DMS53 (cell line): ENCODE data around the gene IL20.
"Not testable (repeated sequence)": the region's sequence is repeated elsewhere in the genome, so short reads cannot be mapped to it uniquely, and the experiment has no call there.

Source experiments
- DNase-seq: peaks from one replicate; lab custom pipeline; 2025; lab: John Stamatoyannopoulos, UW

Gene IL20

GRCh38 chr1:206843626-206844025 is 21.8 kb upstream of the IL20 start:
- no peak for DNase-seq

GRCh38 chr1:206846487-206846886 is 18.9 kb upstream of the IL20 start:
- DNase-seq, result no peak

- no peak for DNase-seq
Observed at GRCh38 chr1:206847337-206847834, 18.0 kb upstream of the IL20 start.

- DNase-seq, result no peak
Observed at GRCh38 chr1:206847946-206848345, 17.5 kb upstream of the IL20 start.

DNA sequence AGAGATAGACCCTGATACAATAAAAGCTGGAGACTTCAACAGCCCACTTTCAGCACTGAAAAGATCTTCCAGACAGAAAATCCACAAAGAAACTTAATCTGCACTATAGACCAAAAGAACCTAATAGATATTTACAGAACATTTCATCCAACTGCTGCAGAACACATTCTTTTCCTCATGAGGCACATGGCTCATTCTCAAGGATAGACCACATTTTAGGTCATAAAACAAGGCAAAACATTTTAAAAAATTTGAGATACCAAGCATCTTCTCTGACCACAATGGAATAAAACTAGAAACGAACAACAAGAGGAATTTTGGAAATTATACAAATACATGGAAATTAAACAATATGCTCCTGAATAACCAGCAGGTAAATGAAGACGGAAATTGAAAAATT is 15.0 kb upstream of the IL20 start:
- DNase-seq, result no peak

GRCh38 chr1:206851341-206852010 is 13.9 kb upstream of the IL20 start:
- DNase-seq, result no peak

GRCh38 chr1:206852662-206853061 is 12.8 kb upstream of the IL20 start:
- DNase-seq, result not testable (repeated sequence)

GRCh38 chr1:206853696-206854095 is 11.7 kb upstream of the IL20 start:
- DNase-seq, result not testable (repeated sequence)

DNA sequence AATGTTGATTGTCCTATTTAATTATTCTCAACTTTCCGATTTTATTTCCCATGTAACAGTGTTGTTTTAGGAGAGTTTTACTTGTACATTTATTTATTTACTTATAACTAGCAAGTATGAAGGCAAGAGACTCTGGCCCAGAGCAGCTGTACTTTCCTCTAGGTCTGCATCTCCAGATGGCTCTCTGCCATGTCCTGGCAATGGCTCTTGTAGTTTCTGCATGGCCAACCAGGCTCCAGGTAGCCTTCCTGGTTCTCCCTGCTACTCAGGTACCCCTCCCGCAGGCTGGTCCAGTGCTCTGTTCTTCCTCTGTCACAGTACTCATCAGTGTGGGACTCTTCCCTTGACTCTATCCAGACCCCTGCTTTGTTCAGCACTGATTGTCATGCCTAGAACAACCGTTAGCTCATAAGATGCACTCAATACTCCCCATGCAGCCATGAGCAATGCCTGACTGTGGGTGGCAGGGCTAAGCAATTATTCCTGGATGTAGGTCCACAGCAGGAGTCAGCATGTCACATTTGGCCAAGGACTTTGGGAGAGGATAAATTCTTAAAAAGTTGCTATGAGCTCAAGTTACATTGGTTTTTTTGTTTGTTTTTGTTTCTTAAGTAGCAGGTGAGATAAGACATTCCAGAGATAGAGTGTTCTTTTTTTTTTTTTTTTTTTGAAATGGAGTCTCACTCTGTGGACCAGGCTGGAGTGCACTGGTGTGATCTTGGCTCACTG is 10.9 kb upstream of the IL20 start:
- peak; percentile 24 for DNase-seq

GRCh38 chr1:206855859-206856258 is 9.6 kb upstream of the IL20 start:
- DNase-seq, result no peak

DNA sequence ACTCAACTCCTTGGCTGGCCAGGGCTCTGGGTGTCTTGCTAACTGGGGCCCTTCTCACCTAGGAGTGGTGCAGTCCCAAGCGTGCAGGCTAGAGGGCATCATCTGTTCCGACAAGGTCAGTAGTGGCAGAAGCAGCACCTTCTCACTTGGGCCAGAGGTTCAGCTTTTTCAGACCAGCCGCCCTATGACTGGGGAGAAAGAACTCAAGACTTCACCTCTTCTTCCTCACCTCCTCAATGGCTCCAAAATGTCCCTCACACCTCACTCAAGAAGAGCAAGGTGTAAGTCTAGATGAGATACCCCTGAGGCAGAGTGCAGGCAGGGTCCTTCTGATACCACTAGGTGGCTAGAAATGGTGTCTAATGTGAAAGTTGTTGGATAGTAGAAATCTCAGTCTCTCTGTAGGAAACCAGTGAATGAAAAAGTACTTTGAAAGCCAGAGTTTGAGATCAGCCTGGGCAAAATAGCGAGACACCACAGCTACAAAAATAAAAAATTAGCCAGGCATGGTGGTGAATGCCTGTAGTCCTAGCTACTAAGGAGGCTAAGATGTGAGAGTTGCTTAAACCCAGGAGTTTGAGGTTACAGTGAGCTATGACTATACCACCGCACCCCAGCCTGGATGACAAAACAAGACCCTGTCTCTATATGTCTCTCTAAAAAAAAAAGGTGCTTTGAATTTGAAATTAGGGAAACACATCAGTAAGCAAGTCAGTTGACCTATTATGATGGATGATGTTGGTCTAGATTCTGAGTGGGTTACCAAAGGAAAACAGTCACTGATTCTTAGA is 8.6 kb upstream of the IL20 start:
- peak; percentile 49 for DNase-seq

DNA sequence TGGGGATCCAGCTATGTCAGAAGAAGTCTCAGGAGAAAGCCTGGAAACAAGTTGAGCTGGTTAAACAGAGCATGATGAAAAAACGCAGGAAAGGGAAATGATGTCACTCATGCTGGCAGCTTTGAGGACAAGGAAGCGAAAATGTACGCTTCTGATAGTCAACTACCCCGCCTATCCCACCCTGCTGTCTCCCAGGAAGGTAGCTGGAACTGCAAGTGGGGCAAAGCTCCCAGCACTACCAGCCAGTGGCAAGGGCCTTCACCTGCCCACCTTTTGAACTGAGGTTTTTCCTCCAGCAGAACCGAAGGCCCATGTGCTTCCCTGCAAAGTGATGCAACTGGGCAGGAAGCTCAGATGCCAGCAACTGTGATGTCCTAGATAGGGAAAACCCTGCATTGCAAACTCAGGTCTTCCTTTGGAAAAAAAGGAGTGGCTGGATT is 6.3 kb upstream of the IL20 start:
- DNase-seq, result peak; percentile 32

- no peak for DNase-seq
Observed at GRCh38 chr1:206860165-206860564, 5.3 kb upstream of the IL20 start.

- DNase-seq, result peak; percentile 36
Observed at GRCh38 chr1:206863266-206863665, 2.2 kb upstream of the IL20 start.

DNA sequence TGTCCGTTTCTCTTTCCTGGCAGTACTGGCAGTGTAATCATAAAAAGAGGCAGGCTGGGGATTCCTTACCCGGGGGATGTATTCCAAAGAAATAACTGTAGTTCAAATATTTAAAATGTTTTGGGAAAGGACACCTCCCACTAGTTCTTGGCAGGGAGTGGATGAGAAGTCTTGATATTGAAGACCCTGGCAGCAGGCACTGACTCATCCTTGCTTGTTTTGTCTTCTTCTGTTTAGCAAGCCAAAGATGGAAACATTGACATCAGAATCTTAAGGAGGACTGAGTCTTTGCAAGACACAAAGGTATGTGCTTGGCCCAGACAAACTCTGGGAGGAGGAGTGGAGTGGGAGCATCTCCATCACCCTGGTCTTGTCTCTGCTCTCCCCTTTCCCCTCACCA is 639 bp downstream of the IL20 start:
- DNase-seq, result no peak

GRCh38 chr1:206867239-206867638 is 1.8 kb downstream of the IL20 start:
- no peak for DNase-seq

GRCh38 chr1:206867716-206868115 is 2.3 kb downstream of the IL20 start:
- no peak for DNase-seq

GRCh38 chr1:206868264-206868663 is 2.8 kb downstream of the IL20 start:
- no peak for DNase-seq

DNA sequence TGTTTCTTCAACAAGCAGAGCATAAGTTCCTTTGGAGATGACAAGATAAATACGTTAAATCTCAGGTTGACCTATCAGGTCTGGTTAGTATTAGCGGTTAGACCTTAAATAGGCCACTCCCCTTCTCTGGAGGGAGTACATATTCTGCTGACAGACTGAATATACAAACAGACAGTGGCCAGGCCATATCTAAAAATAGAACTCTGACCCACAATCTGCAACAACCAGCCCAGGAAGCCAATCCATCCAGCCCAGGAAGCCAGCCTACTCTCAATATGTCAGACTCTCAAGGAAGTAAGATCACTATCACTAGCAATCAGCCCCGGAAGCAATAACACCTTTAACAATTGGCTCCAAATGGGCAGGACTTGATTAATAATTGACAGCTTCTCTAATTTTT is 6.7 kb downstream of the IL20 start:
- DNase-seq, result no peak

DNA sequence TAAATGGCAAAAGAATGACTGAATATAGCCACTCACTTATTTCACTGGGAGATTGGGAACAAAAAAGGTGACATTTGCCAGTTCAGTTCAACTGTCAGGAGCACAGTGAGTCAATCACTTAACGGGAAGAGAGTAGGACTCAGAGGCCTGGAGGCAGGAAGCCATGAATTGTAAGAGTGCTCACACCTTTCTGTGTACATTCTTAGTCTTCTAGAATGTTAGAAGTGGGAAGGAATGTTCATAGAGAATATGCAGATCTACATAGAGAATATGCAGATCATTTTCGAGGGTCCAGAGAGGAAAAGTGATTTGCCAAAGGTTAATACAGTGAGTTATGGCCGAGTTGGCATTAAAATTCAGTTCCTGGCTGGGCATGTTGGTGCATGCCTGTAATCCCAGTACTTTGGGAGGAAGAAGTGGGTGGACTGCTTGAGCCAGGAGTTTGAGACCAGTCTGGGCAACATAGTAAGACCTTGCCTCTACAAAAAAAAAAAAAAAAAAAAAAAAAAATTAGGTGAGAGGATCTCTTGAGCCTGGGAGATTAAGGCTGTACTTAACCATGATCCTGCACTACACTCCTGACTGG is 8.3 kb downstream of the IL20 start:
- DNase-seq, result no peak

DNA sequence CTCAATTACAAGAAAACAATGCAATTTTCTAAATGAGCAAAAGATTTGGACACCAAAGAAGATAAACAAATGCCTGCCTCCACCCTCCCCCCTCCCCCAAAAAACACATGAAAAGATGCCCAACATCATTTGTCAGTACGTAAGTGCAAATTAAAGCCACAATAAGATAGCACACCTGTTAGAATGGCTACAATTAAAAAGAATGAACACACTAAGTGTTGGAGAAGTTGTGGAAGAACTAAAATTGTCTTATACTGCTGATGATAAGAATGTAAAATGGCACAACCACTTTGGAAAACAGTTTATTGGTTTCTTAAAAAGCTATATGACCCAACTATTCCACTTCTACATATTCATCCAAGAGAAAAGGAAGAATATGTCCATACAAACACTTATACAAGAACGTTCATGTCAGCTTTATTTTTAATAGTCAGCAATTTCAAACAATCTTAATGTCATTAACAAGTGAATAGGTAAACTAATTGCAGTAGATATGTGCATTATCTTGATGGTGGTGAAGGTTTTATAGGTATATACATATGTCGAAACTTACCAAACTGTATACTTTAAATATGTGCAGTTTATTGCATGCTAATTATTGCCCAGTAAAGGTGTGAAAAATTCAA is 10.4 kb downstream of the IL20 start:
- DNase-seq, result no peak

- peak; percentile 61 for DNase-seq
Observed at GRCh38 chr1:206878456-206878855, 13.0 kb downstream of the IL20 start.
